HG03342 (cell line): Measurements from ENCODE around the gene KRTAP5-8.
"Not testable (repeated sequence)": the region's sequence is repeated elsewhere in the genome, so short reads cannot be mapped to it uniquely, and the experiment has no call there.

ENCODE experiments used
- ATAC-seq: cut with Tn5 transposase; IDR thresholded peaks from one replicate; pipeline ENCODE4 v1.9.1; 2021; ENCODE audit warnings: mild to moderate bottlenecking, moderate library complexity; ENCODE audit not compliant: unreplicated experiment

Gene KRTAP5-8

DNA sequence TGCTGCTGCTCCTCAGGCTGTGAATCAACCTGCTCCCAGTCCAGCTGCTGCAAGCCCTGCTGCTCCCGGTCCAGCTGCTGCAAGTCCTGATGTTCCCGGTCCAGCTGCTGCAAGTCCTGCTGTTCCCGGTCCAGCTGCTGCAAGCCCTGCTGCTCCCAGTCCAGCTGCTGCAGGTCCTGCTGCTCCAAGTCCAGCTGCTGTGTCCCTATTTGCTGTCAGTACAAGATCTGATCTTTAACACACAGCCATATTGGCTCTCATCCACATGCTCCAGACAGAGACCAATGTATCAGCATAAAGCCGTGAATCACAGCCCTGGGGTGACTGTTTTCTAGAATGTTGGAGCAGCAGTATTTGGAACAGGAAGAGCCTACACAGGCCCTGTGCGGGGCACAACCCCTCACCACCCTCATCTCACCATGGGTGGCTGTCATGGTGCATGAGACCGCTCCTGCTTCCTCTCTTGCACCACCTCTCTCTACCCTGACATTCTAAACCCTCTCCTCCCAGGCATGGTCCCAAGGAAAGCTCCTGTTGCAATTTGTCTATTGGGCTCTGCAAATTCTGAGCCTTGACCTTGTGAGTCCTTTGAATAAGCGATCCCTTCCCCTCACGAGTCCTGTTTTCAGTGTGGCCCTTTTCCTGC, 31.0 kb downstream of the KRTAP5-8 start:
- no peak for ATAC-seq

GRCh38 chr11:71571101-71571850, 33.5 kb downstream of the KRTAP5-8 start:
- not testable (repeated sequence) for ATAC-seq

DNA sequence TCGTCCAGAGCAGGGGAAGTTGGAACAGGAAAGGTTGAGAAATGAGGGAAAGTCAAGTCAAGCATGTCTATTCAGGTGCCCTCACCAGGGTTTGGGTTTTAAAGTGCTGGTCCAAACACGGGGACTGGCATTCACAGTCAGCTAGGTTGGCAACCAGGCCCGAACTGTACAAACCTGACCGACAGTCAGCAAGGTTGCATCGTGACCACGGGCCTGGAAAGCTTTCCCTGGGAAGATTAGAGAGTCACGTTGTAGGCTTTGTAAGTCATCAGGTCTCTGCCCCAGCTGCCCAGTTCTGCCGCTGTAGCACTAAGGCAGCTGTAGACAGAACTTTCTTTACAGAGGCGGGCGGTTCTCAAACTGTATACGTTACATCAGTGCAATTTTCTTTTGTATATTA, 35.0 kb downstream of the KRTAP5-8 start:
- no peak for ATAC-seq

- ATAC-seq, result no peak
Observed at GRCh38 chr11:71574418-71574817, 36.6 kb downstream of the KRTAP5-8 start.

DNA sequence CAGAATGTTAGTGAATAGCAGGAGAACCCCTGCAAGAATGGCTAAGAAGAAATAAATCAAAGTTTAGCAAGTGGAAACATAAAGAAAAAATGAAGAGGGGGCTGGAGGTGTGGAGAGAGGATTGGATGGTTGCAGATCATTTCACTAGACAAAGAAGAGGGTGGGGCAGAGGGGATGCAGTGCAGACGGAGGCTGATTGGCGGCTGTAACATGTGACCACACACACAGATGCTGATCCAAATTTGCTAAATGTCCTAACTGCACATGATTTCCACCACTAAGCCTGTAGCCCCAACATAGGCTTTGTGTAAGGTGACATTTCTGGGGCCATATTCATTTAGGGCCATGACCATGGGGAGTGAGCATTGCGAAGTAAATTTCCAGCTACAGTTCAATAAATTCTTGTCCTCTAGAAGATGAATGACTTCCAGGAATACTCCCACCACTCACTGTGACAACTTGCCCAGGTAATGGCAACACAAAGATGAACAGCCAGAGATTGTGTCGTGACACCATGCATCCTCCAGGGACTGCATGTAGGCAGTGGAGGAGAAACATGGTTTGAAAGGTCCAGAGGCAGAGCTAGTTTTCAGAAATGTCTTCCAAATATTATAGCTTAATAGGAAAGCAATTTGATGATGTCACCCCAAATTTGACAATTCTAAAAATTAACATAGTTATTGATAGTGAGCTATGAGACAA, 38.0 kb downstream of the KRTAP5-8 start:
- ATAC-seq, result no peak

DNA sequence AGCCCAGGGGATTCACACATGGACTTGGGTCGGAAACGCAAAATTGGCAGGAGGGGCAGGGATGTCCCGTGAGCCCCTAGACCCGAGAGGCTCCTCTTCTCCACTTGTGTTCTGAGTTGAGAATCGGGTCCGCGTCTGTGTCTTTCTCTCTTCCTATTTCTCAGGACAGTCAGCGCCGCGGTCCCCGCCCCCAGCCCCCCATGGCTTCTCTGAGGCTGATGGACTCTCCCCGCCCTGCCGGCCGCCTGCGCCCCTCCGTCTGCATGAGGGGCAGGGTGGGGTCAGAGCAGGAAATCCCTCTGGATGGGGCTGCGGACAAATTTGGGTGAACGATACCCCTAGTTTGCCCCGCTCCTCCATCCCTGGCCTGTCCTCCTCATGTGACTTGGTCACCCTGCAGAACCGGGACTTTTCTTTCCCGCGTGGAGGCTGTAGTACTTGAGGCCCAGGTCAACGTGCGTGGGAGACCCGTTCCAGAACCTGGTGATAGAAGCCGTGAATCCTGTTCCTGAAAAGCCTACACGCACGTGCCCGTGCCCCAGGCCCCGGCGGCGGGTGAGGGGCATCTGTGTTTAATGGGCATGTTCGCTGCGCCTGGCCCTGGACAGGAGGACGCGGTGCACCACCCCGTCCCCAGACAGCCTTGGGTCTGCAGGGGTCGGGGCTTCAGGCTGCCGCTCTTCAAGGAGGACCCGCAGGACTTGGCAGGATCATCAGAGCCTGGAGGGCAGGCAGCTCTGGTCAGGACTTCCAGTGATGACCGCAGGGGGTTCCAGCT, 39.1 kb downstream of the KRTAP5-8 start:
- not testable (repeated sequence) for ATAC-seq

GRCh38 chr11:71577469-71578004, 39.7 kb downstream of the KRTAP5-8 start:
- ATAC-seq, result no peak

DNA sequence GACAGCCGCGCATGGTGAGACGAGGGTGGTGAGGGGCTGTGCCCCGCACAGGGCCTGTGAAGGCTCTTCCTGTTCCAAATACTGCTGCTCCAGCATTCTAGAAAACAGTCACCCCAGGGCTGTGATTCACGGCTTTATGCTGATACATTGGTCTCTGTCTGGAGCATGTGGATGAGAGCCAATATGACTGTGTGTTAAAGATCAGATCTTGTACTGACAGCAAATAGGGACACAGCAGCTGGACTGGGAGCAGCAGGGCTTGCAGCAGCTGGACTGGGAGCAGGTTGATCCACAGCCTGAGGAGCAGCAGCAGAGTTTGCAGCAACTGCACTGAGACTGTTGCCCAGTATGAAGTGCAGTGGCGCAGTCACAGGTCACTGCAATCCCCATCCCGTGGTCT, 41.7 kb downstream of the KRTAP5-8 start:
- ATAC-seq, result not testable (repeated sequence)

DNA sequence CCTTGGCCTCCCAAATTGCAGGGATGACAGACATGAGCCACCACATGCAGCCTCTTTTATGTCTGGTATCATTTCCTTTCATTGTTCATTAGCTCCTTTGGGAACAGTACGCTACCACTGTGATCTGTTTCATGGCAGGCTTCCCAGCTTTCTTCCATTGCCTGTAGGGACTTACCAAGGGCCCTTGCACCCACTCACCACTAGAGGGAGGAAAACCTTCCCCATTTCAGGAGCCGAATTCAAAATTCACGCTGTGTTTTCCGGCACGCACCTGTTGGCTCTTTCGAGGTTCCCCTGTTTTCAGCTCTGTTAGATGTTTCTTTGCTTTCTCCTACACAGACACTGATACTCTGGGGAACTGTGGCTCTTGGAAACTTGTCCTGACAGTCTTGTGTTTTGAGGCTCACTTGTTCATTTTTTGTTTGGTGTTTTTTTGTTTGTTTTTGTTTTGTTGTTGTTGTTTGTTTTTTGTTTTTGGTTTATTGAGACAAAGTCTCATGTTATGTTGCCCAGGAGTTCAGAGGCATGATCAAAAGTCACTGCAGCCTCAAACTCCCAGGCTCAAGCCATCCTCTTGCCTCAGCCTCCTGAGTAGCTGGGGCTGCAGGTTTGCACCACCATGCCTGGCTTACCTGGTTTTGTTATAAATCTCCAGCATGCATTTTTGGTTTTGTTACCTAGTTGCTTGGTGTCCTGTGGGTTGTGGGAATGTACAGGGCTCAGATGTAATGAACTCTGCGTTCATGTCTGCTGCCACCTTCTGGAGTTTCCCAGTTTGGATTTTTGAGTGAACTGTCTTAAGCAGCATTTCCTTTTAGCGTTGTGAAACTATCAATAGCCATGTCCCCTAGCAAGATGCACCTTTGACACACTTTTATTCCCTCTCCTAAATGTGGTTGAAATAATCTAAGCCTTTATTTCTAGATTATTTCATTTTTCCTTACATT, 42.5 kb downstream of the KRTAP5-8 start:
- no peak for ATAC-seq

- ATAC-seq, result no peak
Observed at GRCh38 chr11:71581826-71582225, 44.0 kb downstream of the KRTAP5-8 start.

- ATAC-seq, result no peak
Observed at GRCh38 chr11:71582309-71582895, 44.6 kb downstream of the KRTAP5-8 start, which contains the start of gene KRTAP5-11. TSS of gene KRTAP5-11 (minus strand) at chr11:71582875. CDS start at chr11:71582837, 38 bp downstream.

GRCh38 chr11:71582969-71583368, 45.1 kb downstream of the KRTAP5-8 start:
- not testable (repeated sequence) for ATAC-seq

GRCh38 chr11:71585673-71586072, 47.8 kb downstream of the KRTAP5-8 start:
- not testable (repeated sequence) for ATAC-seq

- ATAC-seq, result not testable (repeated sequence)
Observed at GRCh38 chr11:71588314-71588713, 50.5 kb downstream of the KRTAP5-8 start.
